ENCODE results near the gene YLPM1.

Gene YLPM1

GRCh38 chr14:74793506-74794155, 30.5 kb downstream of the YLPM1 start:
- no peak for DNase-seq

- DNase-seq: no peak
Measured at GRCh38 chr14:74794947-74795346, 31.8 kb downstream of the YLPM1 start.

GRCh38 chr14:74799765-74800164, 36.6 kb downstream of the YLPM1 start:
- no peak for DNase-seq

GRCh38 chr14:74800780-74801179, 37.7 kb downstream of the YLPM1 start:
- no peak for DNase-seq

- no peak for DNase-seq
Measured at GRCh38 chr14:74801396-74801795, 38.3 kb downstream of the YLPM1 start.

- DNase-seq: no peak
Measured at GRCh38 chr14:74804219-74804825, 41.2 kb downstream of the YLPM1 start.

GRCh38 chr14:74807853-74808545, 44.9 kb downstream of the YLPM1 start:
- DNase-seq: no peak

- DNase-seq: no peak
Measured at GRCh38 chr14:74816124-74816523, 53.0 kb downstream of the YLPM1 start.

- no peak for DNase-seq
Measured at GRCh38 chr14:74820288-74820687, 57.2 kb downstream of the YLPM1 start.

- DNase-seq: no peak
Measured at GRCh38 chr14:74821267-74821915, 58.3 kb downstream of the YLPM1 start.

GRCh38 chr14:74824997-74825396, 61.9 kb downstream of the YLPM1 start:
- DNase-seq: no peak

- DNase-seq: no peak
Measured at GRCh38 chr14:74826574-74826973, 63.5 kb downstream of the YLPM1 start.

GRCh38 chr14:74829251-74829650, 66.1 kb downstream of the YLPM1 start:
- no peak for DNase-seq

GRCh38 chr14:74832849-74833248, 69.7 kb downstream of the YLPM1 start:
- no peak for DNase-seq

- DNase-seq: no peak
Measured at GRCh38 chr14:74834692-74835392, 71.7 kb downstream of the YLPM1 start.

- DNase-seq: no peak
Measured at GRCh38 chr14:74835645-74836250, 72.6 kb downstream of the YLPM1 start.

GRCh38 chr14:74836251-74836960, 73.3 kb downstream of the YLPM1 start:
- no peak for DNase-seq

- DNase-seq: no peak
Measured at GRCh38 chr14:74838166-74838565, 75.0 kb downstream of the YLPM1 start.

- no peak for DNase-seq
Measured at GRCh38 chr14:74840603-74841030, 77.5 kb downstream of the YLPM1 start.

GRCh38 chr14:74841230-74842207, 78.4 kb downstream of the YLPM1 start:
- no peak for DNase-seq

GRCh38 chr14:74843653-74844052, 80.5 kb downstream of the YLPM1 start:
- no peak for DNase-seq

All from SHP77 treated with DMSO at 0.1 percent for 48 hours (cell line).